Measurements from ENCODE around the gene C5orf63. TPM values are rescaled to one million over a fixed set of nuclear protein-coding genes. Genes with fewer than 3 reads are reported as not detected.

Gene C5orf63
- total RNA-seq, 3 donors from 2014 or later (not counting 1 experiment from before 2014, with no cell fraction given): 10.4 to 18.8 (median 11.7) TPM

- Histone ChIP-seq H3K27me3 (ENCODE audit: control insufficient read depth, insufficient read depth, low read length) (no peaks in the 10 kb centered on the region), H3K27ac (ENCODE audit: low read length) (no peak overlapping the region), H3K4me3 (ENCODE audit: low read length) (no peak overlapping the region), H3K9me3 (ENCODE audit: control insufficient read depth, insufficient read depth, low read length) (no peaks in the 10 kb centered on the region), H3K36me3 (ENCODE audit: control insufficient read depth, insufficient read depth, low read length) (no peaks in the 10 kb centered on the region), H3K4me1 (ENCODE audit: control insufficient read depth, insufficient read depth, low read length) (no peaks in the 10 kb centered on the region)
- no peak for TF ChIP-seq CTCF (IDR thresholded peaks at IDR 0.05)
- H3K4me1 Mint-ChIP-seq: no peaks in the 10 kb centered on the region
- no peaks in the 10 kb centered on the region for H3K36me3 Mint-ChIP-seq
- 89% methylated on average over 8 of the region's 9 CpGs for WGBS (ENCODE audit: insufficient coverage)
- no peaks in the 10 kb centered on the region for H3K9me3 Mint-ChIP-seq
- DNase-seq (no peak), ATAC-seq (no peak)
- H3K4me3 Mint-ChIP-seq: no peak overlapping the region
- H3K27ac Mint-ChIP-seq: no peak overlapping the region
- intact Hi-C loops (cut with micrococcal nuclease): no loop called here
- H3K27me3 Mint-ChIP-seq (ENCODE audit: low read depth in 2 of 2): no peaks in the 10 kb centered on the region
Measured at GRCh38 chr5:127040796-127041520, 32.3 kb downstream of the C5orf63 start.

GRCh38 chr5:127038550-127038949, 34.8 kb downstream of the C5orf63 start:
- H3K36me3 ChIP-seq (ENCODE audit: control insufficient read depth, insufficient read depth, low read length): no peaks in the 10 kb centered on the region
- peaks cover 0 to 12% of the 10 kb centered on the region in 2 donors for H3K27me3 Mint-ChIP-seq (ENCODE audit: low read depth in 2 of 2)
- DNase-seq (no peak), ATAC-seq (no peak)
- no peaks in the 10 kb centered on the region for H3K9me3 Mint-ChIP-seq
- no peak overlapping the region for H3K4me3 Mint-ChIP-seq
- H3K4me3 ChIP-seq (ENCODE audit: low read length): no peak overlapping the region
- no peaks in the 10 kb centered on the region for H3K4me1 ChIP-seq (ENCODE audit: control insufficient read depth, insufficient read depth, low read length)
- intact Hi-C loops (cut with micrococcal nuclease): no loop called here
- H3K9me3 ChIP-seq (ENCODE audit: control insufficient read depth, insufficient read depth, low read length): no peaks in the 10 kb centered on the region
- no peaks in the 10 kb centered on the region for H3K4me1 Mint-ChIP-seq
- no peaks in the 10 kb centered on the region for H3K27me3 ChIP-seq (ENCODE audit: control insufficient read depth, insufficient read depth, low read length)
- no peaks in the 10 kb centered on the region for H3K36me3 Mint-ChIP-seq
- WGBS (ENCODE audit: insufficient coverage): 90% methylated on average over 3 of the region's 4 CpGs
- H3K27ac ChIP-seq (ENCODE audit: low read length): no peak overlapping the region
- no peak for TF ChIP-seq CTCF (IDR thresholded peaks at IDR 0.05)
- no peak overlapping the region for H3K27ac Mint-ChIP-seq

- Mint-ChIP-seq H3K27me3 (ENCODE audit: low read depth in 2 of 2) (peaks cover 0 to 26% of the 10 kb centered on the region in 2 donors), H3K27ac (peak overlapping the region; percentile 77 to 82), H3K9me3 (no peaks in the 10 kb centered on the region), H3K4me1 (peaks cover 14 to 24% of the 10 kb centered on the region in 2 donors), H3K36me3 (no peaks in the 10 kb centered on the region), H3K4me3 (peak overlapping the region; percentile 88)
- WGBS (ENCODE audit: insufficient coverage): 90% methylated on average over 2 of the region's 2 CpGs
- DNase-seq (no peak), ATAC-seq (no peak)
- Histone ChIP-seq H3K36me3 (ENCODE audit: control insufficient read depth, insufficient read depth, low read length) (no peaks in the 10 kb centered on the region), H3K4me1 (ENCODE audit: control insufficient read depth, insufficient read depth, low read length) (peaks cover 22% of the 10 kb centered on the region), H3K27ac (ENCODE audit: low read length) (no peak overlapping the region), H3K27me3 (ENCODE audit: control insufficient read depth, insufficient read depth, low read length) (peaks cover 3% of the 10 kb centered on the region), H3K9me3 (ENCODE audit: control insufficient read depth, insufficient read depth, low read length) (no peaks in the 10 kb centered on the region), H3K4me3 (ENCODE audit: low read length) (no peak overlapping the region)
- no peak for TF ChIP-seq CTCF (IDR thresholded peaks at IDR 0.05)
- intact Hi-C loops (cut with micrococcal nuclease): loop anchor here (2.0 to 5.0 kb wide), 3 partner anchors 41 to 1050 kb away; partner anchors contain the start of genes C5orf63 and SLC12A2
Measured at GRCh38 chr5:127031863-127032232, 41.5 kb downstream of the C5orf63 start.
